ENCODE data around the gene PRR23E.

Gene PRR23E

DNA sequence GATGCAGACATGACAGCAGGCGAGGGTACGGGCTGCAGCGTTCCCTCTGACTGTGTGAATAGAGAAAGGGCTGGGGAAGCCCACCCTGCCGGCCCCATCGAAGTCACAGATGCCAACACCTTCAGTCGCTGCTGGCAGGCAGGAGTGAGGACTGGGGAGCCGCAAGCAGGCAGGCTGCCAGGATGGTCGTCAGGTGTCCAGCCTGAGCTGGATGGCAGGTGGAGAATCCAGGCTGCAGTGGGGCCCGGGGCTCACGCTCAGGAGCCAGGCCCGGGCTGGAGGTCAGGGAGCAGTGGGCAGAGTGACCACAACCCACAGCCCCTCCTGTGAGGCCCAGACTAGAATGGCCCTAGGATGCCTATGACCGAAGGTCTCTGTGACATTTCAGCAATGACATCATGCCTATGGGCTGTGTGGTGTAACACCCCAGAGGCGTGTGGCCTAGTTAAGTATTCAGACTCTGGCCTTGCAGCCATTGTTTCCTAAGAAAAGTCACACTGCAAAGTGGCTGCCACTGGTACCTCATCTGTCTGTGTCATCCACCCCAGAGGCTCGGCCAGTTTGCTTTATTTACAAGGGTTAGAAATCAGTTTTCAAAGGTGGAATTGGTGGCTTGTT is 15.7 kb downstream of the PRR23E start:
- Mint-ChIP-seq H3K9me3 (no peaks in the 10 kb centered on the region), H3K4me3 (no peak overlapping the region), H3K36me3 (no peaks in the 10 kb centered on the region), H3K4me1 (no peaks in the 10 kb centered on the region), H3K27me3 (peaks cover 68% of the 10 kb centered on the region), H3K27ac (no peak overlapping the region)
- ATAC-seq, result peak; percentile 47

DNA sequence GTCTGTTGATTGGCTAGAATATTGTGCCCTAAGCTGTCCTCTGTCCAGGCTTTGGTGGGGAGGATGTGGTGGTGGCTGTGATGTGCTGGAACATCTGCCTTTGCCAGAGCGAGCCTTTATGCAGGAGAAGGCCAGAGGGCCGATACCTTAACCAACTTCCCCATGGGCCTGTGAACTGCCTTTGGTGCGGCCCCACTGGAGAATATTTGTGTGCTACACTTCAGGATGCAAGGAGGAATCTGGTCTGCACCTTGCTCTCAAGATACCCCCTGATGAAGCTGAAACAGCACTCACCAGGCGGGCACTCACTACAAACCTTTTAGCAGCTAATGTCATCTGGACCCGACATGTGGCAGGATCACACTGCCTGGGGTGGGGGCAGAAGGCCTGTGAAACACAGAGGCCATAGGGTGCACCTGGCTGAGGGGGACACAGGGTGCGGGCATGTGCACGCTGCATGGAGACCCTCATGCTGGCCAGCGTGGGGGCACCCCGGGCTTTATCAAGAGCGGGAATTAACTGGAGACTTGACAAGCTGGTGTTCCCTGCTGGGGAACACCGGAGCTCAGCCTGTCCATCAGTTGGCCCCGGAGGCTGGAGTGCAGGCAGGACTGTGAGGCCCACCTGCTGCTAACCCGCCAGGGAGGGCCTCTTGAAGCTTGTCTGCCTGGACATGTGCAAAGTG is 16.4 kb downstream of the PRR23E start:
- Mint-ChIP-seq H3K27ac (no peak overlapping the region), H3K27me3 (peaks cover 67% of the 10 kb centered on the region), H3K9me3 (no peaks in the 10 kb centered on the region), H3K4me1 (no peaks in the 10 kb centered on the region), H3K36me3 (no peaks in the 10 kb centered on the region), H3K4me3 (no peak overlapping the region)
- ATAC-seq, result no peak

DNA sequence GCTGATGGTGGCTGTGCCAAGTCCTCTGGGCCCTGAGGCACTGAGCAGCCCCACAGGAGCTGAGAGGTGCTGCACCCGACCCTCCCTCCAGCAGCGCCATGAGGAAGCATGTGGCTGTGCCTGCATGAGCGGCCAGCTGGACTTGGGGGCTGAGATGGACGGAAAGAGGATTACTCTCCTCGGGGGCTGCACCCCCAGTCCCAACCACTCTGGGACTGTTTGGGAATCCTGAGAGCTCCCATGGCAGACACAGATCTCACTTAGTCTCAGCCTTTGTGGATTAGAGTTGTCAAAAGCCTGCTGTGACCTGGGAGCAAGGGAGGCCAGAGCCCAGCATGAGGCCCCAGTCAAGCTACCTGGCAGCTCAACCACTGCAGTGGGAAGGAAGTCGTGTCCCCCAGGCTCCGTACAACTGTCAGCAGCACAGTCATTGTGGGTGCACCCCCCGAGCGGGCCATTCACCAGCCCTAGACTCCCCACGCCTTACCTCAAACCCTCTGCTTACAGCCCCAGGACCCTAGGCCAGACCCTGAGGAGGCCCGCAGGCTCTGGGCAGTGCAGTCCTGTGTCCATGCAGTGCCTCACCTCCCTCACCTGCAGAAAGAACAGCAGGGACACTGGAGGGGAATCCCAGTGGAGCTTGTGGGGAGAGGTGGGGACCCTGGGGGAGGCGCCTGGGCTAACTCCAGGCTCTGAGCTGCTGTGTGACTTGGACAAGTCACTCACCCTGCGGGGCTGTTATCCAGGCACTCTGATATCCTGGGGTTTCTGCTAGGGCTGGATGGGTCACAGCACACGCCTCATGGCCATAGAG is 17.1 kb downstream of the PRR23E start:
- ATAC-seq, result no peak
- Mint-ChIP-seq H3K4me1 (no peaks in the 10 kb centered on the region), H3K9me3 (no peaks in the 10 kb centered on the region), H3K27me3 (peaks cover 69% of the 10 kb centered on the region), H3K27ac (no peak overlapping the region), H3K4me3 (no peak overlapping the region), H3K36me3 (no peaks in the 10 kb centered on the region)

DNA sequence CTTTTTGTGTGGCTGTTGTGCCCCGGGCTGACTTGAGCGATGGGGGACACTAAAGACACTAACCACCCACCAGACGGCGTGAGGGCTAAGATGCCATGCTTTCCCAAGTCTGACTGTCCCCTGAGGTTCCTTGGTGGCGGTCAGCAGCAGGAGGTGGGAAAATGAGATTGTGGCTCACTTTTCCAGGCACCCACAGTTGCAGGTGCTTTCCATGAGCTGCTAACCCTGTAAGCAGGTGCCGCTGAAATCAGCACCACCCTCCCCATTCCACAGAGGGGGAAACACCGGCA is 17.7 kb downstream of the PRR23E start:
- no peaks in the 10 kb centered on the region for H3K9me3 Mint-ChIP-seq
- H3K36me3 Mint-ChIP-seq, result no peaks in the 10 kb centered on the region
- H3K27me3 Mint-ChIP-seq, result peaks cover 71% of the 10 kb centered on the region
- H3K27ac Mint-ChIP-seq, result no peak overlapping the region
- H3K4me1 Mint-ChIP-seq, result no peaks in the 10 kb centered on the region
- H3K4me3 Mint-ChIP-seq, result no peak overlapping the region
- no peak for ATAC-seq

DNA sequence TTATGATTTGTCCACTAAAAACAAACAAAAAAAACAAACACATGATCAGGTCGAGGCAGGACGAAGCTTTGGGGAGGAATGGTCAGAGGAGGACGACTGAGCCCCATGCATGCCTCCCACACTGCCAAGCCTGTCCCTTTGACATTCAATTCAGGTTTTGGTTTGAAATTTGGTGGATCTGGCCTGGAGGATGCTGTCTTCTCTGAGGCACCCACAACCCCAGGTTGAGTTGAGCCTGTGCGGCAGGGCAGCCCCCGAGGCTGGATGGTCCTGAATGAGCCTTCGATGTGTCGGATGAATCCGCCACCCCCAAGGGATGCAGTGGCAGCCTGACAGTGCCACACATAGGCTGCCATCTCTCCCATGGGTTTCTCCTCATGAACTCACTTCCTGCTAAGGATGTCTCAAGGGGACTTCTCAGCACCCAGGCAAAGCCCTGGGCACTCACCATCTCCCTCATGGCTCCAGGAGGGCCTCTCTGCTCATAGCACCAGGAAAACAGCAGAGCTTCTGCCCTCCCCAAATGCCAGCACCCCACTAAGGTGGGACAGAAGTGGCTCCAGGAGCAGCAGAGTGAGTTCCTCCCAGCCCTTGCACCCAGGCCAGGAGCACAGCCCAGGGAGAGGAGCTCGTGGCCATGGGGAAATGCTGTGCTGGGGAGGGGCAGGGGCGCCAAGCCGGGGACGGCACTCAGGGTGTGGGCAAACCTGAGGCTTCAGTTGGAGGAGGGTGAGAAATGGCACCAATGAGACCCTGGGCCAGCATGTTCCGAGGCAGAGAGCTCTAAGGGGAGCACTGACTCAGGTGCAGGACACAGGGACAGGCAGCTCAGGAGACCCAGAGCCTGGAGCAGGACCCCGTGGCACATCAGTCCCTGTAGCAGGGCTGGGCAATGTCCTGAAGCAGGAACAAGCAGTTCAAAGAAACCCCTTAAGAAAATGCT is 18.5 kb downstream of the PRR23E start:
- Mint-ChIP-seq H3K27ac (no peak overlapping the region), H3K27me3 (peaks cover 71% of the 10 kb centered on the region), H3K36me3 (no peaks in the 10 kb centered on the region), H3K4me3 (no peak overlapping the region), H3K9me3 (no peaks in the 10 kb centered on the region), H3K4me1 (no peaks in the 10 kb centered on the region)
- ATAC-seq, result no peak

DNA sequence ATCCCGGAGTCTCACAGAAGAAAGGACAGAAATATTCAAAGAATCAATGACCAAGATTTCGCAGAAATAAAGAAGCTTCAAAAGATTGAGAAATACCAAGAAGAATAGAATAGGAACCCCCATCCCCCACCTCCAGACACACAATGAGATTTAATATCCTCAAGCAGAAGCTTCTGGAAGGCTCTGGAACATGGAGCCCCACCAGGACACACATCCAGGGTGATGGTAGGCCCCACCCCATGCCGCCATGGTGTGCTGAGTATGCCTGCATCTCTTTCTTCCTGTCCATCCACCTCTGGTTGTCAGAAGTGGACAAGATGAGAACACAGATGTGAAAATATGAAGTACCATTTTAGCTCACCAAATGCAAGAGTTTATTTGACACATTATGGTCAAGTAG is 19.3 kb downstream of the PRR23E start:
- Mint-ChIP-seq H3K9me3 (no peaks in the 10 kb centered on the region), H3K4me1 (no peaks in the 10 kb centered on the region), H3K27ac (no peak overlapping the region), H3K36me3 (no peaks in the 10 kb centered on the region), H3K27me3 (peaks cover 62% of the 10 kb centered on the region), H3K4me3 (no peak overlapping the region)
- ATAC-seq, result no peak

DNA sequence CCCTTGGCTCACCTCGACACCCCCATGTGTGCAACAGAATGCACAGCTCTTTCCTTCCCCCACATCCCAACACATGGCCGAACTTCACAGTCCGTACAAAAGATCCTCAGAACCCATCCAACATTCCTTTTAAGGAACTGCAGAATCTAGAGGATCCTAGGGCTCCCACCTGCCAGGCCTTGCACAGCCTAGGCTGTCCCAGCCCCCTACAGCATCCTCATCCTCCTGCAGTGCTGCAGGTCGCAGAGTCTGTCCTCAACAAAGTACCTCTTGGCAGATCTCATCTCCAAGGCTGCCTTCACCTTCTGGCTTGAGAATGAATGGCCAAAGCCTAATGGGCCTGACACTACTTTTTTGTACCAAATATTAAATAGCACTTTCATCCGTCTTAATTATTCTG is 19.8 kb downstream of the PRR23E start:
- Mint-ChIP-seq H3K9me3 (no peaks in the 10 kb centered on the region), H3K4me1 (no peaks in the 10 kb centered on the region), H3K27me3 (peaks cover 58% of the 10 kb centered on the region), H3K27ac (no peak overlapping the region), H3K36me3 (no peaks in the 10 kb centered on the region), H3K4me3 (no peak overlapping the region)
- ATAC-seq, result no peak

DNA sequence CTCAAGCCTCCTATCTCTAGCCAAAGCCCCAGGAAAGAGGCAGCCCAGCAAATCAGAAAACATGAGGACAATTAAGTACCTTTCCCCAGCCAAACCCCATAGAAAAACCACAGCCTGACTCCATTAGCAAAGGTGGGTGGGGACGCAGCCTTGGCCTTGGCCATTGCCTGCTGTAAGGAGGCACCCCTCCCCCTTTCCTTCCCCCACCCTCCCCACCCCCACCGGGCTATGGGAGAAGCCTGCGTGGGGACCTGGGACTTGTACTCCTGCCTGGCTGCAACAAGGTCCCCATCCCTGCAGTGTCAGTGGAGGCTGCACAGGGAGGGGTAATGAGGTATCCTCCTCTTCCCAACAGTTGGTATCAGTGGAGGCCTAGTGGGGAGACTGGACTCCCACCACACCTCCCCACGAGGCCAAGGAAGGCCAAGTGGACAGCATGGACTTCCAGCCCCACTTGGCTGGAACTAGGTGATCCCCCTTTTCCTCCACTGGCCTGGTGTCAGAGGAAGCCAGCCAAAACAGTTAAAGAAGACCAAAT is 20.5 kb downstream of the PRR23E start:
- H3K9me3 Mint-ChIP-seq, result no peaks in the 10 kb centered on the region
- no peaks in the 10 kb centered on the region for H3K4me1 Mint-ChIP-seq
- H3K36me3 Mint-ChIP-seq, result no peaks in the 10 kb centered on the region
- peaks cover 50% of the 10 kb centered on the region for H3K27me3 Mint-ChIP-seq
- ATAC-seq, result no peak
- H3K4me3 Mint-ChIP-seq, result no peak overlapping the region
- H3K27ac Mint-ChIP-seq, result no peak overlapping the region

DNA sequence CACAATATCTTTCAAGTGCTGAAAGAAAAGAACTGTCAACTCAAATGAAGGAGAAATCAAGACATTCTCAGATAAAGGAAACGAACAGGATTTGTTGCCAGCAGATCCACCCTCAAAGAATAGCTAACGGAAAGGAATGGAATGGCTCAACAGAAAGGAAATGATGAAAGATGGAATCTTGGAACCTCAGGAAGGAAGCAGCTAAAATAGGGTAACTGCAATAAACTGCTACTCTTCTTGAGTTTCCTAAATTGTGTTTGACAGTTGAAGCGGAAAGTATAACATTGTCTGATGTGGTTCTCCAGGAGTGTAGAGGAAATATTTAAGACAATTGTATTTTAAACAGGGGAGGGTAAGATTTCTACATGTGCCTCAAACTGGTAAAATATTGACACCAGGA is 22.0 kb downstream of the PRR23E start:
- H3K27ac Mint-ChIP-seq, result no peak overlapping the region
- no peak overlapping the region for H3K4me3 Mint-ChIP-seq
- no peaks in the 10 kb centered on the region for H3K9me3 Mint-ChIP-seq
- no peak for ATAC-seq
- H3K36me3 Mint-ChIP-seq, result no peaks in the 10 kb centered on the region
- H3K4me1 Mint-ChIP-seq, result no peaks in the 10 kb centered on the region
- peaks cover 38% of the 10 kb centered on the region for H3K27me3 Mint-ChIP-seq

DNA sequence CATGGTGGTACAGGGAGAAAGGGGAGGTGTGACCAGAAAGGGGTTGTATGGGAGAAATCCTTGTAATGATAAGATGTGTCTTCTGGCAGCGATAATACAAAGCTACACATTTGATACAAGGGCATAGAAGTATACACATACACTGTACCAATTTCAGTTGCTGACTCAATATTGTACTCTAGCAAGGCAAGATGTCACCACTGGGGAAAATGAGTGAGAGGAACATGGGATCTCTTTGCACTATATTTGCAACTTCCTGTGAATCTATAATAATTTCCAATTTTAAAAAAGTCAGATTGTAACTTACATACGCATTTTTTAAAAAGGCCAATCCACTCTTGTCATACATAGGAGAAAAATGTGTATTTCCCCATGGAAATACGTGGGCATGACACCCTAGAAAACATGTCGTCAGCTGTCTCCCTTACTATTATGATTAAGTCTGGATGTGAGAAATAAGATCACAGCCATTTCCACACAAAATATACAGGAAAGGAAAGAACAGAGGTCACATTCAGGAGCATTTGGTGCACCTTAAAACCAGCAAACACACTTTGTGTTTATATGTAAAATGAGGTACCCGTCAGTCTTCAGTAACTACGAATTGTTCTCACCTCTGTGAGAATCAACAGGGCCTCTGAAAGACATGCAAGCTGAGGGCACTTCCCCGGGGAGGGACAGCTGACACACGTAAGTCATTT is 22.9 kb downstream of the PRR23E start:
- Mint-ChIP-seq H3K27ac (no peak overlapping the region), H3K36me3 (no peaks in the 10 kb centered on the region), H3K27me3 (peaks cover 41% of the 10 kb centered on the region), H3K4me3 (no peak overlapping the region), H3K9me3 (no peaks in the 10 kb centered on the region), H3K4me1 (no peaks in the 10 kb centered on the region)
- ATAC-seq, result no peak

DNA sequence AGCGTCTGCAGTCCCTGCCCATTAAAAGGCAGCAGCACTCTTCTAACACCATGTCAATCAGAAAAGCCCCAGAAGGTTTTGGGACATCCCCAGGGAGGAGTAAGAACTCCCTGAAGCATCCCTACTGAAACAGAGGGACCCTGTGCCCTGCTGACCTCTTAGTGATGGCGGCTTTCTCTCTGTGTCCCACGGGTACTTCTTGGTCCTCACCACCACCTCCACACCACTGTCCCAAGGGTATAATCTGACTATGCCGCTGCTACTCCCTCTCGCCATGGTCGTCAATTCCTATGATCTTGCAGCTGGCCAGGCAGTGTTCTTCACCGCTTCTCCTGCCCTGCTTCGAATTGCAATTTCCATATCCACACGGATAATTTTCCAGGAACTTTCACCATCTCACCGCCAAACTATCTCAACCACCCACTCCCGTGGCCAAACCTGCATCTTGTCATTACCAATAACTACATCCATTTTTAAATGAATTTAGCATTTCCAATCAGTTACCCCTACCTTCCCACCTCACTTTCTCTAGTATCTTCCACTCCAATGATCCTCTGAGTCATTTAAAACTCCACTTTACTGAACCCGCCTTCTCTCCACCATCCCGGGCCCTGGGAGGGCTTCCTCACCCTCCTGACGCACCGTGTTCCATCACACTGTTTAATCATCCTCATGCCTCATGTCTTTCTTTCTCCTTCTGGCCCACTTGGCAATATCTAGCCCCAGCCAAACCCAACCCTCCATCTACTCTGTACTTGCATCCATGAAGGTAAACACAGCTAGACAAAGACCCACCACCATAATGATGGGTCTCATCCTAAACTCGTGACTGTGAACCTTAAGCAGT is 23.7 kb downstream of the PRR23E start:
- peaks cover 43% of the 10 kb centered on the region for H3K27me3 Mint-ChIP-seq
- H3K36me3 Mint-ChIP-seq, result no peaks in the 10 kb centered on the region
- no peaks in the 10 kb centered on the region for H3K4me1 Mint-ChIP-seq
- ATAC-seq, result peak; percentile 65
- H3K4me3 Mint-ChIP-seq, result no peak overlapping the region
- H3K9me3 Mint-ChIP-seq, result no peaks in the 10 kb centered on the region
- H3K27ac Mint-ChIP-seq, result no peak overlapping the region

DNA sequence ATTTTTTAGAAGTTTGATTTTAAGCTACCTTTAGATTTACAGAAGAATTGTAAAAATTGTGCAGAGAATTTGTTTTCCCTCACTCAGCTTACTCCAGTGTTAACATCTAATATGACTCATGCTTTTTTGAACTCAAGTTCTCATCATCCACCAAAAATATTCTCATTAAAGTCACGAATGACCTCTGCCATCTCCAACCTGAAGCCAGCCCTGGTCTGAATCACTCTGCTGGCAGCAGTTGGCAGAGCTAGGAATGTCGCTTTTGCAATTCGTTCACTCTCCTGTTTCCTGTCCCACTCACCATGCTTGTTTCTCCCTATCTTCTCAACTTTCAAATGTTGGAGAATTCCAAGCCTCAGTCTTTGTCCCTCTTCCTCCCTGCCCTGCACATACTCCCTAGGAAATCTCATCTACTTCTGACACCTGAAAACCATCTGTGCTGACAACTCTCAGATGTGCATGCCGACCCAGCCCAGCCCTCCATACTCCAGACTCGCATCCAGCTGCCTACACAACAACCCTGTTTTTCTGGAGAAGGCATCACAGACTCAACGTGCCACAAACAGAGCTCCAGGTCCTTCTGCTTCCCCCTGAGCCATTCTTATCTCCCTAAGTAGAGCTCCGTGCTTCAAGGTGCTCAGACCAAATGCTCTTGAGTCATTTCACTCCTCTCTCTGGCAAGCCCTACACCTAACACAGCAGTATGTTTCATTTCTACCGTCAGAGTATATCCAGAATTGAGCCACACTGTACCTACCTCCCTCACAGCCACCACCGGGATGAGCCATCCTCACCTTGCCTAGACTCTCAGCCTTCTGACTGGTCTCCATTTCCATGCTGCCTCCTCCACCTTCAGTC is 24.9 kb downstream of the PRR23E start:
- H3K27me3 Mint-ChIP-seq, result peaks cover 43% of the 10 kb centered on the region
- no peaks in the 10 kb centered on the region for H3K4me1 Mint-ChIP-seq
- H3K4me3 Mint-ChIP-seq, result no peak overlapping the region
- H3K9me3 Mint-ChIP-seq, result no peaks in the 10 kb centered on the region
- ATAC-seq, result no peak
- H3K27ac Mint-ChIP-seq, result no peak overlapping the region
- H3K36me3 Mint-ChIP-seq, result no peaks in the 10 kb centered on the region

DNA sequence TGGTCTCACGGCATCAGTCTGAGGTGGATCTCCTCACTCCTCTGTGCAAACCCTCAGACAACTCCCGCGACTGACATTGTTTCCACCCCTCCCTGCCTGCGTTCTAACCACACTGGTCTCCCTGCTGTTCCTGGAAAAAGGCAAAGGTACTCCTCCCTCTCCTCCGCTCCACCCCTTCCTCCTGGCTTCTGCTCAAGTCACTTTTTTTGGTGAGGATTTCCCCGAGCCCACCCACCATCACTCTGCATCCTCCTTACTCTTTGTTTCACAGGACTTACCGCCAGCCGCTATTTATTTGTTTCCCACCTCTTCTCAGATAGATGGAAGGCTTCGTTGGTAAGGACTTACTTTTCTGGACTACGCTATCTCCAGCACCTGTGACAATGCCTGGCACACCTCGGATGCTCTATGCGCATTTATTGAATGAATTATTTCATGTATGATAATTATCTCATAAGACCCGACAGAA is 25.6 kb downstream of the PRR23E start:
- no peak for ATAC-seq
- H3K4me1 Mint-ChIP-seq, result no peaks in the 10 kb centered on the region
- no peak overlapping the region for H3K4me3 Mint-ChIP-seq
- peaks cover 44% of the 10 kb centered on the region for H3K27me3 Mint-ChIP-seq
- H3K36me3 Mint-ChIP-seq, result no peaks in the 10 kb centered on the region
- H3K27ac Mint-ChIP-seq, result no peak overlapping the region
- no peaks in the 10 kb centered on the region for H3K9me3 Mint-ChIP-seq

All from stimulated activated memory B cell treated with anti-CD40 and anti-IgM and Interleukin-4, amounts not matched to agents 10 μg/mL and 1 μg/mL and 100 μg/mL, for 72 hours (primary cell).